HUES48 (cell line): ENCODE measurements around the gene COPA.

ENCODE experiments used
- H3K27ac ChIP-seq: one replicate; pipeline ENCODE4 v1.7.0; 2013; ENCODE audit warnings: low read depth, low read length, inconsistent platforms
- H3K27me3 ChIP-seq: 2 replicates; pipeline ENCODE4 v1.6.1; 2013; ENCODE audit warnings: mild to moderate bottlenecking, low read length; ENCODE audit not compliant: control insufficient read depth, insufficient read depth
- H3K36me3 ChIP-seq: 2 replicates; pipeline ENCODE4 v1.6.1; 2013; ENCODE audit warnings: low read length; ENCODE audit not compliant: control insufficient read depth, insufficient read depth
- H3K4me1 ChIP-seq: 2 replicates; pipeline ENCODE4 v1.6.1; 2013; ENCODE audit warnings: mild to moderate bottlenecking, low read length; ENCODE audit not compliant: control insufficient read depth, insufficient read depth
- H3K4me3 ChIP-seq: 2 replicates; pipeline ENCODE4 v1.5.1; 2013; ENCODE audit warnings: mild to moderate bottlenecking, low read depth, low read length
- H3K9ac ChIP-seq: 2 replicates; pipeline ENCODE4 v1.6.1; 2013; ENCODE audit warnings: mild to moderate bottlenecking, low read depth, low read length, moderate library complexity
- H3K9me3 ChIP-seq: 2 replicates; pipeline ENCODE4 v1.6.1; 2013; ENCODE audit warnings: low read length; ENCODE audit not compliant: control insufficient read depth, insufficient read depth

The COPA gene

GRCh38 chr1:160361814-160362167 lies 18.7 kb upstream of the COPA start:
- Histone ChIP-seq H3K36me3 (peaks cover 40% of the 10 kb centered on the region), H3K27ac (peak overlapping the region; percentile 61), H3K9me3 (no peaks in the 10 kb centered on the region), H3K27me3 (no peaks in the 10 kb centered on the region), H3K4me3 (no peak overlapping the region), H3K4me1 (peaks cover 22% of the 10 kb centered on the region), H3K9ac (no peak overlapping the region)

DNA sequence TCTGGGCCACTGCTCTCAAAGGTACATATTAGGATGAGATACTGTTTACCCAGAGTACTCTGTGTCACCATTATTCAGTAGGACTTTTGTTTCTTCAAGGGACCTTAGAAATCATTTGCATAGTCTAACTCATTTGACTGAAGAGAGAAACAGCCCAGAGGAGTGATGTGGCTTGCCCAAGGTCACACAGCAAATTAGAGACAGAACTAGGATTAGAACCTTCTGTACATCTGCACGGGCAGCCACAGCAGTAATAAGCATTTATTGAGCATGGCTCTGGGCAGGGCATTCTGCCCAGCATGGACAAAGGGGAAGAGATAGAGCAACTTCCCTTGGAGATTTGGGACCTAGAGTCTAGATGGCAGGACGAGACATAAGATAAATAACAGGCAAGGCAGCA lies 18.1 kb upstream of the COPA start:
- H3K27me3 ChIP-seq = no peaks in the 10 kb centered on the region
- H3K4me3 ChIP-seq = no peak overlapping the region
- H3K27ac ChIP-seq = no peak overlapping the region
- peaks cover 22% of the 10 kb centered on the region for H3K4me1 ChIP-seq
- H3K9ac ChIP-seq = no peak overlapping the region
- H3K9me3 ChIP-seq = no peaks in the 10 kb centered on the region
- H3K36me3 ChIP-seq = peaks cover 46% of the 10 kb centered on the region

- Histone ChIP-seq H3K27ac (no peak overlapping the region), H3K36me3 (peaks cover 55% of the 10 kb centered on the region), H3K9ac (no peak overlapping the region), H3K4me3 (no peak overlapping the region), H3K27me3 (no peaks in the 10 kb centered on the region), H3K4me1 (peaks cover 22% of the 10 kb centered on the region), H3K9me3 (no peaks in the 10 kb centered on the region)
These were observed 17.2 kb upstream of the COPA start for GRCh38 chr1:160360227-160360695.

- Histone ChIP-seq H3K9me3 (no peaks in the 10 kb centered on the region), H3K36me3 (peaks cover 61% of the 10 kb centered on the region), H3K9ac (no peak overlapping the region), H3K4me3 (no peak overlapping the region), H3K4me1 (peaks cover 22% of the 10 kb centered on the region), H3K27ac (no peak overlapping the region), H3K27me3 (no peaks in the 10 kb centered on the region)
These were observed 16.6 kb upstream of the COPA start for GRCh38 chr1:160359559-160360226.

- no peaks in the 10 kb centered on the region for H3K9me3 ChIP-seq
- no peak overlapping the region for H3K27ac ChIP-seq
- no peak overlapping the region for H3K4me3 ChIP-seq
- H3K4me1 ChIP-seq = peaks cover 13% of the 10 kb centered on the region
- H3K9ac ChIP-seq = no peak overlapping the region
- peaks cover 75% of the 10 kb centered on the region for H3K36me3 ChIP-seq
- no peaks in the 10 kb centered on the region for H3K27me3 ChIP-seq
These were observed 15.0 kb upstream of the COPA start for GRCh38 chr1:160358073-160358472.

GRCh38 chr1:160357286-160358002 lies 14.4 kb upstream of the COPA start:
- H3K27ac ChIP-seq = no peak overlapping the region
- no peak overlapping the region for H3K4me3 ChIP-seq
- no peak overlapping the region for H3K9ac ChIP-seq
- H3K9me3 ChIP-seq = no peaks in the 10 kb centered on the region
- H3K27me3 ChIP-seq = no peaks in the 10 kb centered on the region
- H3K4me1 ChIP-seq = peaks cover 7% of the 10 kb centered on the region; the same call in 1 of the 2 replicates
- H3K36me3 ChIP-seq = peaks cover 82% of the 10 kb centered on the region

GRCh38 chr1:160354388-160354985 lies 11.4 kb upstream of the COPA start:
- no peak overlapping the region for H3K4me3 ChIP-seq
- H3K4me1 ChIP-seq = no peaks in the 10 kb centered on the region
- H3K36me3 ChIP-seq = peaks cover 95% of the 10 kb centered on the region
- H3K9ac ChIP-seq = no peak overlapping the region
- no peaks in the 10 kb centered on the region for H3K9me3 ChIP-seq
- H3K27ac ChIP-seq = no peak overlapping the region
- H3K27me3 ChIP-seq = no peaks in the 10 kb centered on the region

- Histone ChIP-seq H3K4me1 (no peaks in the 10 kb centered on the region), H3K27ac (no peak overlapping the region), H3K36me3 (peaks cover 97% of the 10 kb centered on the region), H3K27me3 (no peaks in the 10 kb centered on the region), H3K9ac (no peak overlapping the region), H3K9me3 (no peaks in the 10 kb centered on the region), H3K4me3 (no peak overlapping the region)
These were observed 10.2 kb upstream of the COPA start for GRCh38 chr1:160353223-160353622.

DNA sequence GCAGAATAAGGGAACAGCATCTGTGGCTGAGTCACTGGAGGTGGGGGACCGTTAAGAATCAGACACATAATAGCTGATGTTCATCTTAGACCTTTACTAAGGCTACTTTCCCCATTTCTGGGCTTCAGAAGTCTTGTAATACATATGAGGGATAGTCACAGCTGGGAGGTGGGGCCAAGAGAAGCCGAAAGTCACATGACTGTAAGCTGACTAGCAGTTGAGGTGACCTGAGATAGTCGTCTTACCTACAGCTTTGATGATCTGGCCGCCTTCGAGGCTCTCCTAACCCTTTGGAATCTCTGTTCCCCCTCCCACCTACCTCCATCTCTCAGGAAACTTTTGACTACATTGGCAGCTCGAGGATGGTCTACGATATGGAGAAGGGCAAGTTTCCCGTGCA lies 9.5 kb upstream of the COPA start:
- Histone ChIP-seq H3K27me3 (no peaks in the 10 kb centered on the region), H3K9me3 (no peaks in the 10 kb centered on the region)

GRCh38 chr1:160351629-160352028 lies 8.6 kb upstream of the COPA start:
- no peaks in the 10 kb centered on the region for H3K27me3 ChIP-seq
- H3K9ac ChIP-seq = no peak overlapping the region
- peaks cover 96% of the 10 kb centered on the region for H3K36me3 ChIP-seq
- no peak overlapping the region for H3K4me3 ChIP-seq
- H3K27ac ChIP-seq = no peak overlapping the region
- no peaks in the 10 kb centered on the region for H3K9me3 ChIP-seq
- H3K4me1 ChIP-seq = no peaks in the 10 kb centered on the region

More for the DNA sequence above, 9.5 kb upstream of the COPA start:
- H3K36me3 ChIP-seq = peaks cover 96% of the 10 kb centered on the region
- H3K4me3 ChIP-seq = no peak overlapping the region
- H3K9ac ChIP-seq = no peak overlapping the region
- H3K27ac ChIP-seq = no peak overlapping the region
- H3K4me1 ChIP-seq = no peaks in the 10 kb centered on the region

- H3K9me3 ChIP-seq = no peaks in the 10 kb centered on the region
- H3K36me3 ChIP-seq = peaks cover 69% of the 10 kb centered on the region
- H3K9ac ChIP-seq = no peak overlapping the region
- no peak overlapping the region for H3K27ac ChIP-seq
- 0 out of 2 replicates have a peak, but pooled peaks cover under 1% of the 10 kb centered on the region for H3K4me1 ChIP-seq
- no peak overlapping the region for H3K4me3 ChIP-seq
- no peaks in the 10 kb centered on the region for H3K27me3 ChIP-seq
These were observed 3.9 kb upstream of the COPA start for GRCh38 chr1:160346958-160347357.
